HFF-Myc (cell line): ENCODE data around the gene IGF2R.

Source experiments
- DNase-seq: peaks from one replicate; pipeline ENCODE4 v3.0.0-alpha.2; 2011; ENCODE audit warnings: low read depth; ENCODE audit errors: extremely low read depth
- H3K4me3 ChIP-seq: replicated peaks from 2 replicates; pipeline ENCODE4 v1.5.1; 2011; ENCODE audit warnings: low read depth, mild to moderate bottlenecking, control low read depth, low read length
- TF ChIP-seq, protein P1 (sequence below): IDR thresholded peaks from 2 replicates; pipeline ENCODE4 v1.5.1; 2012; ENCODE audit warnings: mild to moderate bottlenecking, low read depth, low read length, control low read depth; ENCODE audit errors: missing control alignments

Gene IGF2R

GRCh38 chr6:160058603-160059215 is 89.8 kb downstream of the IGF2R start:
- no peak overlapping the region for H3K4me3 ChIP-seq
- TF ChIP-seq, protein P1, sequence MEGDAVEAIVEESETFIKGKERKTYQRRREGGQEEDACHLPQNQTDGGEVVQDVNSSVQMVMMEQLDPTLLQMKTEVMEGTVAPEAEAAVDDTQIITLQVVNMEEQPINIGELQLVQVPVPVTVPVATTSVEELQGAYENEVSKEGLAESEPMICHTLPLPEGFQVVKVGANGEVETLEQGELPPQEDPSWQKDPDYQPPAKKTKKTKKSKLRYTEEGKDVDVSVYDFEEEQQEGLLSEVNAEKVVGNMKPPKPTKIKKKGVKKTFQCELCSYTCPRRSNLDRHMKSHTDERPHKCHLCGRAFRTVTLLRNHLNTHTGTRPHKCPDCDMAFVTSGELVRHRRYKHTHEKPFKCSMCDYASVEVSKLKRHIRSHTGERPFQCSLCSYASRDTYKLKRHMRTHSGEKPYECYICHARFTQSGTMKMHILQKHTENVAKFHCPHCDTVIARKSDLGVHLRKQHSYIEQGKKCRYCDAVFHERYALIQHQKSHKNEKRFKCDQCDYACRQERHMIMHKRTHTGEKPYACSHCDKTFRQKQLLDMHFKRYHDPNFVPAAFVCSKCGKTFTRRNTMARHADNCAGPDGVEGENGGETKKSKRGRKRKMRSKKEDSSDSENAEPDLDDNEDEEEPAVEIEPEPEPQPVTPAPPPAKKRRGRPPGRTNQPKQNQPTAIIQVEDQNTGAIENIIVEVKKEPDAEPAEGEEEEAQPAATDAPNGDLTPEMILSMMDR: no peak
- no peak for DNase-seq

GRCh38 chr6:160060221-160060620 is 91.3 kb downstream of the IGF2R start:
- H3K4me3 ChIP-seq: no peak overlapping the region
- TF ChIP-seq, protein P1: no peak
- no peak for DNase-seq

DNA sequence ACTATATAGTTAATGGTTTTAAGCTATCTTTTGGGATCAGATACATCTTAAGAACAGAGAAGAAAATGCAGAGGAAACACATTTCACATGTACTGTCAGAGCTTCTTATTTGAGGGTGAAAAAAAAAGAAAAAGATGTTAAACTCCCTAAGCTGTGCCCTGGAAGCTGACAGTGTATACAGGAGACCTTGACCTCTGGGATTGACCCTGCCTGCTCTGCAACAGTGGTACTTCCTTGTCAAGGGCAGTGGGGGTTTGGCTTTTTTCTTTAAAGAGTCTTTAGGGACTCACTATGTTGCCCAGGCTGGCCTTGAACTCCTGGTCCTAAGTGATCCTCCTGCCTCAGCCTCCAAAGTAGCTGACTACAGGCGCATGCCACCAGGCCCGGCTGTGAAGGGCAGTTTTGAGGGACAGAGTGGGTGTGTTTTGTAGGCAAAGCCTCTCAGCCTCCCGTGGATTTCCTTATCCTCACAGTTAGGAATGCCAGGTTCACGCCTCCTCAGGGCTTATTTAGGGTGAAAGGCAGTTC is 92.1 kb downstream of the IGF2R start:
- TF ChIP-seq, protein P1: no peak
- no peak for DNase-seq
- no peak overlapping the region for H3K4me3 ChIP-seq

- no peak overlapping the region for H3K4me3 ChIP-seq
- no peak for DNase-seq
- TF ChIP-seq, protein P1: no peak
These were observed 95.0 kb downstream of the IGF2R start for GRCh38 chr6:160063771-160064413.

DNA sequence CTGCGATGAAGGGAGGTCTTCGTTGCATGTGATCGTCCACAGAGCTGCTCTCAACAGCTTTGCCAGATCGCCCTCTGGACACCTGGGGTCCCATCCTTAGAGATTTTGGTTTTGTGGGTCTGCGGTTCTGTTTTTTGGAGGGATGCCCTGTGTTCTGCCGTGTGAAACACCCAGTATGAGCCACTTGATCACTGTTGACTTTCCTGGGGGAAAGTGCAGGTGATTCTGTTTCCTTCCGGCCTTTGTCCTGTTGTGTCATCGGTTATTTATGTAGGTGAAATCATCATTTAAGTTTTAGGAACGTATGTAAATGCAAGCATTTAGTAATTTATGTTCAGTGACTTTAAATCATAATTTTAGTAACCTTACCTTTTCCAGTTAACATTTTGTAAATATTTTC is 96.3 kb downstream of the IGF2R start:
- H3K4me3 ChIP-seq: no peak overlapping the region
- DNase-seq: no peak
- TF ChIP-seq, protein P1: no peak

- no peak for DNase-seq
- H3K4me3 ChIP-seq: no peak overlapping the region
- TF ChIP-seq, protein P1: no peak
These were observed 98.7 kb downstream of the IGF2R start for GRCh38 chr6:160067564-160067963.
